DND-41 (cell line): ENCODE measurements around the gene FADS1.

Source experiments
- EZH2 ChIP-seq: IDR thresholded peaks from 3 replicates; pipeline ENCODE4 v1.6.1; 2012; ENCODE audit warnings: borderline replicate concordance, low read depth, mild to moderate bottlenecking, moderate library complexity, low read length, inconsistent platforms; ENCODE audit not compliant: severe bottlenecking
- TF ChIP-seq, protein P1 (sequence below): IDR thresholded peaks from 2 replicates; pipeline ENCODE4 v1.5.1; 2012; ENCODE audit warnings: borderline replicate concordance, low read length, moderate library complexity, mild to moderate bottlenecking; ENCODE audit not compliant: poor library complexity, severe bottlenecking; ENCODE audit errors: extremely low read depth

DNA sequence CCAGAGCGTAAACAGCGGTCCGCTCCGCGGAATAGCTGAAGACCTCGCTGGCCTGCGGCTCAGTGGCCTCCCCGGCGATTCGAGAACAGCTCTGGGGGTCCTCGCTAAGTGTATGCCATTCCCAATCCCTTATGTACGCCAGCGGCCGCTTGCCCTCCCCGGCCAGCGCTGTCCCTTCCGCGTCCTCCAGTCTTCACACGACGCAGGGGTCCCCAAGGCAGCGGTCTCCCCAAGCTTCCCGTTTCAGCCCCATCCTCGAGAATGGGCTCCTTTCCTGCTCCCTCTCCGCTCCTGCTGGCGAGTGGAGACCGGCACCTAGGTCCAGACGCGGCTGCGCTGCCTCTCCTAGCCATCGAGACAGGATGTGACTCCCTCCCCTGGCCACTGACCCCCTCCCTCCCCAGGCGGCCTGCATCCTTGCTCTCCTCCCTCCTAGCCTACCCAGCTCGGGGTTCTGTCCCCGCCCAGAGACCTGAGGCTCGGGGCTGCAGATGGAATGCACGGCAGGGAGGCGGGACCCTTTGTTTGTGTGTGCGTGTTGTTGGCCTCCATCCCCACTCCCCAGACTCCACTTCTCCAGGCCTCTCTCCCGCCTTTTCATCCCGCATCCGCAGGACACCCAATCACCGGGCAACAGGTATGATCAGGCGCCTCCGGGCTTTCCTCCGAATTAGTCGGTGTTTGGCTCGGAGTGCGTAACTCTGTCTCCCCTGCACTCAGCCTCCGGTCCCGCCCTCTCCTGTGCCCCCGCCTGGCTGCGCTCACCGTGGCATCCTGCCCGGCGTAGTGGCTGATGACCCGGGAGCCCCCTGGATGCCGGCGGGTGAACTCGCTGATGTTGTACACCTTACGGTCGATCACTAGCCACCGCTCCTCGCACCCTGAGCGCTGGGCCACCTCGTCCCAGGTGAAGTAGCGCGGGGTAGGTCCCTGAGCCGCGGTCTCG is 740 bp downstream of the FADS1 start:
- TF ChIP-seq, protein P1, sequence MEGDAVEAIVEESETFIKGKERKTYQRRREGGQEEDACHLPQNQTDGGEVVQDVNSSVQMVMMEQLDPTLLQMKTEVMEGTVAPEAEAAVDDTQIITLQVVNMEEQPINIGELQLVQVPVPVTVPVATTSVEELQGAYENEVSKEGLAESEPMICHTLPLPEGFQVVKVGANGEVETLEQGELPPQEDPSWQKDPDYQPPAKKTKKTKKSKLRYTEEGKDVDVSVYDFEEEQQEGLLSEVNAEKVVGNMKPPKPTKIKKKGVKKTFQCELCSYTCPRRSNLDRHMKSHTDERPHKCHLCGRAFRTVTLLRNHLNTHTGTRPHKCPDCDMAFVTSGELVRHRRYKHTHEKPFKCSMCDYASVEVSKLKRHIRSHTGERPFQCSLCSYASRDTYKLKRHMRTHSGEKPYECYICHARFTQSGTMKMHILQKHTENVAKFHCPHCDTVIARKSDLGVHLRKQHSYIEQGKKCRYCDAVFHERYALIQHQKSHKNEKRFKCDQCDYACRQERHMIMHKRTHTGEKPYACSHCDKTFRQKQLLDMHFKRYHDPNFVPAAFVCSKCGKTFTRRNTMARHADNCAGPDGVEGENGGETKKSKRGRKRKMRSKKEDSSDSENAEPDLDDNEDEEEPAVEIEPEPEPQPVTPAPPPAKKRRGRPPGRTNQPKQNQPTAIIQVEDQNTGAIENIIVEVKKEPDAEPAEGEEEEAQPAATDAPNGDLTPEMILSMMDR, result peak; percentile 30
- no peak for TF ChIP-seq EZH2
